ENCODE results near the gene SYT9.
A peak's percentile ranks its signal among the peaks of the same experiment; 100 is the strongest.

The SYT9 gene

GRCh38 chr11:7251836-7252682 is at the start of gene SYT9:
Gene SYT9, plus strand, starts transcription at chr11:7251904. Its CDS starts 283 bp downstream, at chr11:7252187.
- Mint-ChIP-seq H3K9me3 (peaks cover 4% of the 10 kb centered on the region), H3K4me3 (peak within 1 kb of the TSS; percentile 71), H3K27me3 (peaks cover 53% of the 10 kb centered on the region), H3K4me1 (peaks cover 6% of the 10 kb centered on the region), H3K27ac (no peak within 1 kb of the TSS), H3K36me3 (no peaks in the 10 kb centered on the region)
- ATAC-seq: peak; percentile 68

- Mint-ChIP-seq H3K27me3 (peaks cover 29% of the 10 kb centered on the region), H3K27ac (no peak overlapping the region), H3K4me1 (no peaks in the 10 kb centered on the region), H3K36me3 (no peaks in the 10 kb centered on the region), H3K9me3 (peaks cover 2% of the 10 kb centered on the region), H3K4me3 (no peak overlapping the region)
- no peak for ATAC-seq
Measured at GRCh38 chr11:7202412-7202811, 49.3 kb upstream of the SYT9 start.

GRCh38 chr11:7204778-7205177 is 46.9 kb upstream of the SYT9 start:
- peaks cover 31% of the 10 kb centered on the region for H3K27me3 Mint-ChIP-seq
- H3K27ac Mint-ChIP-seq: no peak overlapping the region
- peaks cover 2% of the 10 kb centered on the region for H3K9me3 Mint-ChIP-seq
- no peaks in the 10 kb centered on the region for H3K36me3 Mint-ChIP-seq
- H3K4me3 Mint-ChIP-seq: no peak overlapping the region
- no peak for ATAC-seq
- no peaks in the 10 kb centered on the region for H3K4me1 Mint-ChIP-seq

- H3K36me3 Mint-ChIP-seq: no peaks in the 10 kb centered on the region
- no peaks in the 10 kb centered on the region for H3K9me3 Mint-ChIP-seq
- H3K27me3 Mint-ChIP-seq: peaks cover 40% of the 10 kb centered on the region
- H3K4me3 Mint-ChIP-seq: no peak overlapping the region
- ATAC-seq: no peak
- H3K4me1 Mint-ChIP-seq: no peaks in the 10 kb centered on the region
- no peak overlapping the region for H3K27ac Mint-ChIP-seq
Measured at GRCh38 chr11:7208391-7208790, 43.3 kb upstream of the SYT9 start.

- H3K4me1 Mint-ChIP-seq: no peaks in the 10 kb centered on the region
- H3K27ac Mint-ChIP-seq: no peak overlapping the region
- H3K4me3 Mint-ChIP-seq: no peak overlapping the region
- ATAC-seq: no peak
- no peaks in the 10 kb centered on the region for H3K36me3 Mint-ChIP-seq
- H3K9me3 Mint-ChIP-seq: no peaks in the 10 kb centered on the region
- peaks cover 31% of the 10 kb centered on the region for H3K27me3 Mint-ChIP-seq
Measured at GRCh38 chr11:7219491-7219890, 32.2 kb upstream of the SYT9 start.

- H3K27ac Mint-ChIP-seq: no peak overlapping the region
- H3K9me3 Mint-ChIP-seq: no peaks in the 10 kb centered on the region
- no peak for ATAC-seq
- H3K36me3 Mint-ChIP-seq: no peaks in the 10 kb centered on the region
- no peak overlapping the region for H3K4me3 Mint-ChIP-seq
- peaks cover 42% of the 10 kb centered on the region for H3K27me3 Mint-ChIP-seq
- H3K4me1 Mint-ChIP-seq: no peaks in the 10 kb centered on the region
Measured at GRCh38 chr11:7220636-7221035, 31.1 kb upstream of the SYT9 start.

GRCh38 chr11:7222619-7223018 is 29.1 kb upstream of the SYT9 start:
- Mint-ChIP-seq H3K4me1 (no peaks in the 10 kb centered on the region), H3K36me3 (no peaks in the 10 kb centered on the region), H3K27ac (no peak overlapping the region), H3K9me3 (no peaks in the 10 kb centered on the region), H3K27me3 (peaks cover 42% of the 10 kb centered on the region), H3K4me3 (no peak overlapping the region)
- no peak for ATAC-seq

- Mint-ChIP-seq H3K4me1 (no peaks in the 10 kb centered on the region), H3K4me3 (no peak overlapping the region), H3K9me3 (no peaks in the 10 kb centered on the region), H3K27ac (no peak overlapping the region), H3K27me3 (peaks cover 24% of the 10 kb centered on the region), H3K36me3 (no peaks in the 10 kb centered on the region)
- ATAC-seq: no peak
Measured at GRCh38 chr11:7239877-7240276, 11.8 kb upstream of the SYT9 start.

GRCh38 chr11:7245341-7245740 is 6.4 kb upstream of the SYT9 start:
- H3K27ac Mint-ChIP-seq: no peak overlapping the region
- ATAC-seq: no peak
- no peak overlapping the region for H3K4me3 Mint-ChIP-seq
- H3K9me3 Mint-ChIP-seq: peaks cover 4% of the 10 kb centered on the region
- H3K4me1 Mint-ChIP-seq: no peaks in the 10 kb centered on the region
- no peaks in the 10 kb centered on the region for H3K36me3 Mint-ChIP-seq
- peaks cover 22% of the 10 kb centered on the region for H3K27me3 Mint-ChIP-seq

- Mint-ChIP-seq H3K4me1 (no peaks in the 10 kb centered on the region), H3K4me3 (no peak overlapping the region), H3K27ac (no peak overlapping the region), H3K27me3 (peaks cover 30% of the 10 kb centered on the region), H3K9me3 (peaks cover 4% of the 10 kb centered on the region), H3K36me3 (no peaks in the 10 kb centered on the region)
- ATAC-seq: no peak
Measured at GRCh38 chr11:7246179-7246578, 5.5 kb upstream of the SYT9 start.

GRCh38 chr11:7250166-7250565 is 1.5 kb upstream of the SYT9 start:
- Mint-ChIP-seq H3K4me1 (peaks cover 6% of the 10 kb centered on the region), H3K9me3 (peaks cover 4% of the 10 kb centered on the region), H3K36me3 (no peaks in the 10 kb centered on the region), H3K4me3 (no peak overlapping the region), H3K27ac (no peak overlapping the region), H3K27me3 (peaks cover 42% of the 10 kb centered on the region)
- no peak for ATAC-seq

GRCh38 chr11:7251487-7251835 is 243 bp upstream of the SYT9 start:
- Mint-ChIP-seq H3K9me3 (peaks cover 4% of the 10 kb centered on the region), H3K27ac (no peak overlapping the region), H3K4me1 (peaks cover 6% of the 10 kb centered on the region), H3K27me3 (peaks cover 53% of the 10 kb centered on the region), H3K4me3 (peak overlapping the region; percentile 49), H3K36me3 (no peaks in the 10 kb centered on the region)
- no peak for ATAC-seq

GRCh38 chr11:7252683-7253213 is 1.0 kb downstream of the SYT9 start:
- H3K4me3 Mint-ChIP-seq: peak overlapping the region; percentile 71
- H3K4me1 Mint-ChIP-seq: peaks cover 6% of the 10 kb centered on the region
- no peaks in the 10 kb centered on the region for H3K36me3 Mint-ChIP-seq
- peaks cover 4% of the 10 kb centered on the region for H3K9me3 Mint-ChIP-seq
- no peak for ATAC-seq
- no peak overlapping the region for H3K27ac Mint-ChIP-seq
- H3K27me3 Mint-ChIP-seq: peaks cover 51% of the 10 kb centered on the region

GRCh38 chr11:7253800-7254199 is 2.1 kb downstream of the SYT9 start:
- ATAC-seq: no peak
- peaks cover 40% of the 10 kb centered on the region for H3K27me3 Mint-ChIP-seq
- H3K36me3 Mint-ChIP-seq: no peaks in the 10 kb centered on the region
- no peak overlapping the region for H3K27ac Mint-ChIP-seq
- H3K4me3 Mint-ChIP-seq: no peak overlapping the region
- H3K4me1 Mint-ChIP-seq: peaks cover 6% of the 10 kb centered on the region
- no peaks in the 10 kb centered on the region for H3K9me3 Mint-ChIP-seq

- Mint-ChIP-seq H3K4me3 (no peak overlapping the region), H3K27ac (no peak overlapping the region), H3K36me3 (no peaks in the 10 kb centered on the region), H3K27me3 (peaks cover 36% of the 10 kb centered on the region), H3K9me3 (no peaks in the 10 kb centered on the region), H3K4me1 (peaks cover 6% of the 10 kb centered on the region)
- no peak for ATAC-seq
Measured at GRCh38 chr11:7254731-7255291, 3.1 kb downstream of the SYT9 start.

- no peak overlapping the region for H3K4me3 Mint-ChIP-seq
- H3K27me3 Mint-ChIP-seq: peaks cover 22% of the 10 kb centered on the region
- H3K36me3 Mint-ChIP-seq: no peaks in the 10 kb centered on the region
- H3K9me3 Mint-ChIP-seq: no peaks in the 10 kb centered on the region
- H3K4me1 Mint-ChIP-seq: peaks cover 6% of the 10 kb centered on the region
- ATAC-seq: no peak
- no peak overlapping the region for H3K27ac Mint-ChIP-seq
Measured at GRCh38 chr11:7256943-7257342, 5.2 kb downstream of the SYT9 start.

Data from stimulated activated memory B cell treated with anti-CD40 and anti-IgM and Interleukin-4, amounts not matched to agents 10 μg/mL and 1 μg/mL and 100 μg/mL, for 72 hours (primary cell).